OCI-LY7 (cell line): Measurements from ENCODE around the gene DOK7.

ENCODE experiments used
- EZH2phosphoT487 ChIP-seq: fragments of 200-600 bp; sonication (generic); IDR thresholded peaks from 2 replicates; pipeline ENCODE4 v1.6.1; 2018; ENCODE audit warnings: low read depth, borderline replicate concordance, mild to moderate bottlenecking, mixed run types, antibody characterized with exemption, low read length, moderate library complexity, mixed read lengths
- TF ChIP-seq, protein P1 (sequence below): fragments of 200-600 bp; sonication (generic); conservative IDR thresholded peaks from 2 replicates; pipeline ENCODE4 v1.5.1; 2014; ENCODE audit warnings: mild to moderate bottlenecking, antibody characterized with exemption, low read length, moderate library complexity, mixed read lengths

DNA sequence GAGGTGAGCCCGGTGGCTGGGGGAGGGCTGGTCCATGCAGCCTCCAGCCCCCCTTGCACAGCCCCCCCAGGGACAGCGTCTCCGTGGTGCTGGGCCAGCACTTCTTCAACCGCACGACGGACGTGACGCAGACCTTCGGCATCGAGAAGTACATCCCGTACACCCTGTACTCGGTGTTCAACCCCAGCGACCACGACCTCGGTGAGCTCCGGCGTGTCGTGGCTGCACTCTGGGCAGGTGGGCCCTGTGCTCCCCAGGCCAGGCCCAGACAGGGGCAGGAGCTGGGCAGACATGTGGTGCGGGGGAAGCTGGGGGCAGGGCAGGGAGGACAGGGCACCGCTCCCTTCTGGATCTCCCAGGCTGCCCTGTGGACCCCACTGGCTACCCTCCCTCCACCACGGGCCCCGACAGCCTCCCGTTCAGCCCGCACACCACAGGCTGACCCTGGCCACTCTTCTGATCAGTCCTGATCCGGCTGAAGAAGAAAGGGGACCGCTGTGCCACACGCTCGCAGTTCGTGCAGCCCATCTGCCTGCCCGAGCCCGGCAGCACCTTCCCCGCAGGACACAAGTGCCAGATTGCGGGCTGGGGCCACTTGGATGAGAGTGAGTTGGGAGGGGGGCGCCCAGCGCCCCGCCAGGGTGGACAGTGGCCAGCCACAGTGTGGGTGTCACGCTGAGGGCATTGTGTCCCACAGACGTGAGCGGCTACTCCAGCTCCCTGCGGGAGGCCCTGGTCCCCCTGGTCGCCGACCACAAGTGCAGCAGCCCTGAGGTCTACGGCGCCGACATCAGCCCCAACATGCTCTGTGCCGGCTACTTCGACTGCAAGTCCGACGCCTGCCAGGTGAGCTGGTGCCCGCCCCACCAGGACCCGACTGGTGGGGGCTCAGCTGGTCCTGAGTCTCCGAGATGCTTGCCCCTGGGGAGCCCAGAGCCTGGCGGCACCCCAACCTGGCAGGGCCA lies 15.4 kb upstream of the DOK7 start:
- no peak for TF ChIP-seq EZH2phosphoT487
- TF ChIP-seq, protein P1, sequence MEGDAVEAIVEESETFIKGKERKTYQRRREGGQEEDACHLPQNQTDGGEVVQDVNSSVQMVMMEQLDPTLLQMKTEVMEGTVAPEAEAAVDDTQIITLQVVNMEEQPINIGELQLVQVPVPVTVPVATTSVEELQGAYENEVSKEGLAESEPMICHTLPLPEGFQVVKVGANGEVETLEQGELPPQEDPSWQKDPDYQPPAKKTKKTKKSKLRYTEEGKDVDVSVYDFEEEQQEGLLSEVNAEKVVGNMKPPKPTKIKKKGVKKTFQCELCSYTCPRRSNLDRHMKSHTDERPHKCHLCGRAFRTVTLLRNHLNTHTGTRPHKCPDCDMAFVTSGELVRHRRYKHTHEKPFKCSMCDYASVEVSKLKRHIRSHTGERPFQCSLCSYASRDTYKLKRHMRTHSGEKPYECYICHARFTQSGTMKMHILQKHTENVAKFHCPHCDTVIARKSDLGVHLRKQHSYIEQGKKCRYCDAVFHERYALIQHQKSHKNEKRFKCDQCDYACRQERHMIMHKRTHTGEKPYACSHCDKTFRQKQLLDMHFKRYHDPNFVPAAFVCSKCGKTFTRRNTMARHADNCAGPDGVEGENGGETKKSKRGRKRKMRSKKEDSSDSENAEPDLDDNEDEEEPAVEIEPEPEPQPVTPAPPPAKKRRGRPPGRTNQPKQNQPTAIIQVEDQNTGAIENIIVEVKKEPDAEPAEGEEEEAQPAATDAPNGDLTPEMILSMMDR: no peak
